ENCODE results near the gene PEX14.

Gene PEX14

DNA sequence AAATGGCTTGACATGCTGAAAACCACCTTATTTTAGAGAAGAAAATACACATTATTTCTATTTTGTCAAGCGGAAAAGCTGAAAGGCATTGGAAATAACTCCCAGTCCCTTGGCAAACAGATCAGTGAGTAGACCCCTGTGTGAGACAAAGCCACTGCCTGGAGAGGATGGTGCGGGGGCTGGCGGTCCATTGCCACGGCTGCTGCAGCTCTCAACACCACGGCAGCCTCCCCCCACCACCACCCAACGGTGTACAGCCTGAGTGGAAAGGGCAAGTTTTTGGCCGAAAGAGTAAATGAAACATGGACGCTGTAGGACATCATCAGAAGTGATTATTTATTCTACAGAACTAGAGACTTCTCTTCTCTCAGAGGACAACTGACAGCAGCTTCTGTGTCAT lies 84.6 kb downstream of the PEX14 start:
- no peak for DNase-seq (ENCODE audit: low read depth)
- TF ChIP-seq, protein P1, sequence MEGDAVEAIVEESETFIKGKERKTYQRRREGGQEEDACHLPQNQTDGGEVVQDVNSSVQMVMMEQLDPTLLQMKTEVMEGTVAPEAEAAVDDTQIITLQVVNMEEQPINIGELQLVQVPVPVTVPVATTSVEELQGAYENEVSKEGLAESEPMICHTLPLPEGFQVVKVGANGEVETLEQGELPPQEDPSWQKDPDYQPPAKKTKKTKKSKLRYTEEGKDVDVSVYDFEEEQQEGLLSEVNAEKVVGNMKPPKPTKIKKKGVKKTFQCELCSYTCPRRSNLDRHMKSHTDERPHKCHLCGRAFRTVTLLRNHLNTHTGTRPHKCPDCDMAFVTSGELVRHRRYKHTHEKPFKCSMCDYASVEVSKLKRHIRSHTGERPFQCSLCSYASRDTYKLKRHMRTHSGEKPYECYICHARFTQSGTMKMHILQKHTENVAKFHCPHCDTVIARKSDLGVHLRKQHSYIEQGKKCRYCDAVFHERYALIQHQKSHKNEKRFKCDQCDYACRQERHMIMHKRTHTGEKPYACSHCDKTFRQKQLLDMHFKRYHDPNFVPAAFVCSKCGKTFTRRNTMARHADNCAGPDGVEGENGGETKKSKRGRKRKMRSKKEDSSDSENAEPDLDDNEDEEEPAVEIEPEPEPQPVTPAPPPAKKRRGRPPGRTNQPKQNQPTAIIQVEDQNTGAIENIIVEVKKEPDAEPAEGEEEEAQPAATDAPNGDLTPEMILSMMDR (conservative IDR thresholded peaks at IDR 0.05; ENCODE audit: low read depth, low read length) = no peak
- no peak overlapping the region for H3K4me3 ChIP-seq (ENCODE audit: low read depth, low read length)

DNA sequence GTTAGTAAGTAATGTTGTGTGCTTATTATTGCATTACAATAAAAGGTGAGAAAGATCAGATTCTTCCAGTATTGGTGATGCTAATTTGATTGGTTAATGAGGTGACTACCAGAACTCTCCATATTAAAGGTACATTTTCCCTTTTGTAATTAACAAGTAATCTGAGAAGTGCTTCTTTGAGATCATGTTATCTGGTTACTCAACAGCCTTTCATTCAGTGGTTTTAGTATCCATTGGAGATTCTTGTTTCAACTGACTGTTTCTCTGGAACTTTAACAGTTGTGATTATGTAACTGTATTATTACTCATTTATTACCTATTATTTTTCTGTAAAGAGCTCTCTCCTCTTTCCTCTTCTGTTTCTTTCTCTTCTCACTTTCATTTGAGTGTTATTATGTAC lies 86.7 kb downstream of the PEX14 start:
- TF ChIP-seq, protein P1 (conservative IDR thresholded peaks at IDR 0.05; ENCODE audit: low read depth, low read length) = no peak
- DNase-seq (ENCODE audit: low read depth) = peak; percentile 70
- no peak overlapping the region for H3K4me3 ChIP-seq (ENCODE audit: low read depth, low read length)

DNA sequence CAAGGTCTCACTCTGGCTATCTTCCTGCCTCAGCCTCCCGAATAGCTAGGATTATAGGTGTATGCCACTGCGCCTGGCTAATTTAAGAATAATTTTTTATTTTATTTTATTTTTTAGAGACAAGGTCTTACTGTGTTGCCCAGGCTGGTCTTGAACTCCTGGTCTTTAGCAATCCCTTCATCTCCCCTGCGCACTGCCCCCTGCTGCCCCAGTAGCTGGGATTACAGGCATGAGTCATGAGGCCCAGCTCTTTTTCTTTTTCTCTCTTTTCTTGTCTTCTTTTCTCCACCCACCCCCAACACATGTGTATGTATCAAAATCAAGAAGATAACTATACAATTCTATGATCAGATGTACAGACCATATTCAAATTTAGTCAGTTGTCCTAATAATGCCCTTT lies 87.2 kb downstream of the PEX14 start:
- H3K4me3 ChIP-seq (ENCODE audit: low read depth, low read length) = no peak overlapping the region
- TF ChIP-seq, protein P1 (conservative IDR thresholded peaks at IDR 0.05; ENCODE audit: low read depth, low read length) = peak; percentile 52
- peak; percentile 32 for DNase-seq (ENCODE audit: low read depth)

DNA sequence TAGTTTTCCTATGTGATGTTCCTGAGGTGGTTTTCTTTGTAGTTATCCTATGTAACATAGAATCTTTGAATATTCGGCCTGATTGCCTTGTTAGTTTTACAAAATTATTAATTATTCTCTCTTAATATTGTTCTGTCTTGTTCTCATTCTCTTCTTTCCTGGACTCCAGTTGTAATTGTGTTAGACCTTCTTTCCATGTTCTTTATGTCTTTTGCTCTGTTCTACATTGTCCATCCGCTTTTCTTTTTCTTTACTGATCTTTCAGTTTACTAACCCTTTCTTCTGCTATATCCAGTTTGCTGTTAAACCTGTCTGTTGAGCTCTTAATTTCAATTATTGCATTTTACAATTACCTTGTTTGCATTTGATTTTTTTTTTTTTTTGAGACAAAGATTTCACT lies 89.3 kb downstream of the PEX14 start:
- no peak overlapping the region for H3K4me3 ChIP-seq (ENCODE audit: low read depth, low read length)
- TF ChIP-seq, protein P1 (conservative IDR thresholded peaks at IDR 0.05; ENCODE audit: low read depth, low read length) = no peak
- peak; percentile 11 for DNase-seq (ENCODE audit: low read depth)

DNA sequence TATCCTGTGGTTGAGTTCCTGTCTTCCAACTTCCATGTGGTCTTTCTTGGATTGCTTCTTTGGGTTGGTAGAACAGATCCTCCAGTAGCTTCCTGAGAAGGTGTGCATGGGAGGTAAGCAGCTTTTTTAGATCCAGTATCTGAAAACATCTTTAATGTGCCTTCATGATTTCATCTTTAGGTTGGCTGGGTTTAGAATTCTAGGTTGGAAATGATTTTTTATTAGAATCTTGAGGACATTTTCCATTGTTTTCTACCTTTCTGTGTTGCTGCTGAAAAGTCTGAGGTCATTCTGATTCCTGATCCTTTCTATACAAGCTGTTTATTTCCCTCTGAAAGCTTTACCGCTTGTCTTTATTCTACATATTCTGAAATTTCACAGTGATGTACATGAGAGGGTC lies 94.8 kb downstream of the PEX14 start:
- TF ChIP-seq, protein P1 (conservative IDR thresholded peaks at IDR 0.05; ENCODE audit: low read depth, low read length) = no peak
- no peak for DNase-seq (ENCODE audit: low read depth)
- H3K4me3 ChIP-seq (ENCODE audit: low read depth, low read length) = no peak overlapping the region

DNA sequence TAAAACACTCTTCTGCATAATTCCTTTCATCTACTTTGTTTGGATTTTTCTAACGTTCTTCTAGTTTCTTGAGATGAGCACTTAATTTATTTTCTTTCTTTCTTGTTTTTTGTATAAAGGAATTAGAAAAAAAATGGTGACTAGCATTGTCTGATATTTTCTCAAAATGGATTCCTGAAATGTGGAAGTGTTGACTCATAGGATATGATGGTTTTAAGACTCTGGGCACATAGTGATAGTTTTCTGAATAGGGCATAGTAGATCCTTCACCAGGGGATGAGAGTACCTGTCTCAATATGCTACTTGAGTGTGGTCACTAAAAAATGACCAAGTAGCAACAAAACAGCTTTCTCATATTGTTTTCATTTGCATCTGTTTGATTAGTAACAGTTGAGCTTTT lies 100.9 kb downstream of the PEX14 start:
- TF ChIP-seq, protein P1 (conservative IDR thresholded peaks at IDR 0.05; ENCODE audit: low read depth, low read length) = no peak
- DNase-seq (ENCODE audit: low read depth) = peak; percentile 56
- no peak overlapping the region for H3K4me3 ChIP-seq (ENCODE audit: low read depth, low read length)

DNA sequence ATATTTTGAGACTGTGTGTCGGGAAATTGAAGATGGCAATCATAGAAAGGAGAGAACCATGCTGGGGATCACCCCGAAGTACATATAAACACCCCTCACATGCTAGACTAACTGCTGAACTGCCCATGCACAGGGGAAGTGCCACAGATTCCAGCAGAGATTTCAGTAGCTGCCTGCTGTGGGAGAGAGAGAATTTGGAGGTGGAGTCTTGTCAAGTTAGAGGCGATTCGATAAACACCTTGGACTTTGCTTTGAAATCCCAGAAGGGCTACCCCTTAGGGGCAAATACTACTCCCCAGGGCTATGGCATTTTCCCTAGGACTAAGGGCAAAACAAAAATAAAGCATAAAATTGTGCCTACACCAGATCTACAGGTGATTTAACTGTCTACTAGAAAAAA lies 103.3 kb downstream of the PEX14 start:
- TF ChIP-seq, protein P1 (conservative IDR thresholded peaks at IDR 0.05; ENCODE audit: low read depth, low read length) = no peak
- peak; percentile 62 for DNase-seq (ENCODE audit: low read depth)
- no peak overlapping the region for H3K4me3 ChIP-seq (ENCODE audit: low read depth, low read length)

All from choroid plexus epithelial cell (primary cell).